HEK293 (cell line): Measurements from ENCODE around the gene RNF212.
A peak's percentile ranks its signal among the peaks of the same experiment; 100 is the strongest.

Source experiments
- CTCF ChIA-PET: fragments of 350-600 bp; formaldehyde crosslinking; extraction: SDS; loops from one replicate; lab custom pipeline; 2021; ENCODE audit warnings: antibody characterized with exemption; lab: Yijun Ruan, JAX
- POLR2A ChIA-PET: fragments of 300-600 bp; formaldehyde crosslinking; extraction: SDS; loops from one replicate; lab custom pipeline; 2020; ENCODE audit warnings: antibody characterized with exemption, inconsistent platforms; lab: Yijun Ruan, JAX
- H3K27ac ChIP-seq: fragments of 200-500 bp; sonication (Bioruptor generic); 2 replicates; pipeline ENCODE4 v1.5.1; 2014; ENCODE audit warnings: low read depth, low read length, control low read depth, inconsistent platforms; ENCODE audit errors: extremely low read depth
- H3K36me3 ChIP-seq, 2 experiments: fragments of 200-500 bp in 1 of 2; sonication (Bioruptor generic) in 1 of 2; 1 replicate in 1 of 2; 2 replicates in 1 of 2; pipeline ENCODE4 v1.5.1; 2014 to 2017; ENCODE audit warnings: inconsistent platforms in 2 of 2, low read length in 2 of 2; ENCODE audit not compliant: control insufficient read depth in 2 of 2, insufficient read depth in 1 of 2
- H3K4me1 ChIP-seq: fragments of 200-500 bp; sonication (Bioruptor generic); 2 replicates; pipeline ENCODE4 v1.5.1; 2014; ENCODE audit warnings: mild to moderate bottlenecking, low read length, inconsistent platforms; ENCODE audit not compliant: control insufficient read depth, insufficient read depth
- H3K4me3 ChIP-seq: 2 replicates; pipeline ENCODE4 v1.5.1; 2011; ENCODE audit warnings: low read depth, mild to moderate bottlenecking, control low read depth, low read length, moderate library complexity
- H3K9me3 ChIP-seq: fragments of 200-500 bp; sonication (Bioruptor generic); 2 replicates; pipeline ENCODE4 v1.5.1; 2014; ENCODE audit warnings: low read depth, low read length, inconsistent platforms; ENCODE audit not compliant: control insufficient read depth, insufficient read depth
- GLI4 ChIP-seq: fragments of 450-650 bp; formaldehyde crosslinking; IDR thresholded peaks from 2 replicates; pipeline ENCODE4 v1.5.1; 2016; ENCODE audit warnings: missing biosample characterization, missing genetic modification characterization
- GLIS2 ChIP-seq: fragments of 450-650 bp; formaldehyde crosslinking; IDR thresholded peaks from 2 replicates; pipeline ENCODE4 v1.5.1; 2016; ENCODE audit warnings: missing biosample characterization, missing genetic modification characterization
- KLF1 ChIP-seq: fragments of 450-650 bp; formaldehyde crosslinking; IDR thresholded peaks from 2 replicates; pipeline ENCODE4 v1.5.1; 2016; ENCODE audit warnings: missing biosample characterization, missing genetic modification characterization
- KLF8 ChIP-seq: fragments of 450-650 bp; formaldehyde crosslinking; IDR thresholded peaks from 2 replicates; pipeline ENCODE4 v1.5.1; 2016; ENCODE audit warnings: missing biosample characterization, missing genetic modification characterization
- MYNN ChIP-seq: fragments of 450-650 bp; formaldehyde crosslinking; IDR thresholded peaks from 2 replicates; pipeline ENCODE4 v1.5.1; 2016; ENCODE audit warnings: missing biosample characterization, missing genetic modification characterization, borderline replicate concordance
- OSR2 ChIP-seq: fragments of 450-650 bp; formaldehyde crosslinking; IDR thresholded peaks from 2 replicates; pipeline ENCODE4 v1.5.1; 2016; ENCODE audit warnings: missing biosample characterization, missing genetic modification characterization
- OVOL3 ChIP-seq: fragments of 450-650 bp; formaldehyde crosslinking; IDR thresholded peaks from 2 replicates; pipeline ENCODE4 v1.5.1; 2016; ENCODE audit warnings: missing biosample characterization, missing genetic modification characterization
- ZFP69B ChIP-seq: fragments of 450-650 bp; formaldehyde crosslinking; IDR thresholded peaks from 2 replicates; pipeline ENCODE4 v1.5.1; 2016; ENCODE audit warnings: missing biosample characterization, missing genetic modification characterization
- ZNF302 ChIP-seq: fragments of 450-650 bp; formaldehyde crosslinking; IDR thresholded peaks from 2 replicates; pipeline ENCODE4 v1.5.1; 2016; ENCODE audit warnings: missing biosample characterization, missing genetic modification characterization, low read depth
- ZNF311 ChIP-seq: fragments of 450-650 bp; formaldehyde crosslinking; IDR thresholded peaks from 2 replicates; pipeline ENCODE4 v1.5.1; 2017; ENCODE audit warnings: missing biosample characterization, missing genetic modification characterization, borderline replicate concordance
- ZNF529 ChIP-seq: fragments of 450-650 bp; formaldehyde crosslinking; IDR thresholded peaks from 2 replicates; pipeline ENCODE4 v1.5.1; 2017; ENCODE audit warnings: missing genetic modification characterization, missing biosample characterization; ENCODE audit not compliant: insufficient replicate concordance
- ZNF561 ChIP-seq: fragments of 450-650 bp; IDR thresholded peaks from 2 replicates; pipeline ENCODE4 v1.5.1; 2018; ENCODE audit warnings: missing biosample characterization, missing genetic modification characterization, borderline replicate concordance
- ZNF701 ChIP-seq: fragments of 450-650 bp; formaldehyde crosslinking; IDR thresholded peaks from 2 replicates; pipeline ENCODE4 v1.5.1; 2016; ENCODE audit warnings: missing biosample characterization, missing genetic modification characterization
- ZNF791 ChIP-seq: fragments of 450-650 bp; formaldehyde crosslinking; IDR thresholded peaks from 2 replicates; pipeline ENCODE4 v1.5.1; 2016; ENCODE audit warnings: missing biosample characterization, missing genetic modification characterization
- ZSCAN16 ChIP-seq: fragments of 450-650 bp; formaldehyde crosslinking; IDR thresholded peaks from 2 replicates; pipeline ENCODE4 v1.5.1; 2016; ENCODE audit warnings: missing biosample characterization, missing genetic modification characterization
- TF ChIP-seq, protein P1 (sequence below): fragments of 450-650 bp; formaldehyde crosslinking; IDR thresholded peaks from 2 replicates; pipeline ENCODE4 v1.5.1; 2016; ENCODE audit warnings: missing biosample characterization, missing genetic modification characterization
- TF ChIP-seq, protein P2 (sequence below): fragments of 450-650 bp; formaldehyde crosslinking; IDR thresholded peaks from 2 replicates; pipeline ENCODE4 v1.5.1; 2017; ENCODE audit warnings: missing biosample characterization, missing genetic modification characterization

RNF212 gene

DNA sequence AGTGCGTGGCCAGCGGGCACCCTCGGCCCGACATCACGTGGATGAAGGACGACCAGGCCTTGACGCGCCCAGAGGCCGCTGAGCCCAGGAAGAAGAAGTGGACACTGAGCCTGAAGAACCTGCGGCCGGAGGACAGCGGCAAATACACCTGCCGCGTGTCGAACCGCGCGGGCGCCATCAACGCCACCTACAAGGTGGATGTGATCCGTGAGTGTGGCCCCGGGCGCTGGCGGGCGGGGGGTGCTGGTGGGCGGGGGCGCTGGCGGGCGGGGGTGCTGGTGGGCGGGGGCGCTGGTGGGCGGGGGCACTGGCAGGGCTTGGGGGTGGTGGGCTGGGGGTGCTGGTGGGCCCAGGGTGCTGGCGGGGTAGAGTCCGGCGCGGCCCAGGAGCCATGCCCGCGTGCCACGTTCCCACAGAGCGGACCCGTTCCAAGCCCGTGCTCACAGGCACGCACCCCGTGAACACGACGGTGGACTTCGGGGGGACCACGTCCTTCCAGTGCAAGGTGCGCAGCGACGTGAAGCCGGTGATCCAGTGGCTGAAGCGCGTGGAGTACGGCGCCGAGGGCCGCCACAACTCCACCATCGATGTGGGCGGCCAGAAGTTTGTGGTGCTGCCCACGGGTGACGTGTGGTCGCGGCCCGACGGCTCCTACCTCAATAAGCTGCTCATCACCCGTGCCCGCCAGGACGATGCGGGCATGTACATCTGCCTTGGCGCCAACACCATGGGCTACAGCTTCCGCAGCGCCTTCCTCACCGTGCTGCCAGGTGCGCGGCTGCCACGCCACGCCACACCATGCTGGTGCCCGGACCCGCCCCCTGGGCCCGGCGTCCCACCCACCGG lies 89.2 kb downstream of the RNF212 start (continued):
- TF ChIP-seq, protein P1, sequence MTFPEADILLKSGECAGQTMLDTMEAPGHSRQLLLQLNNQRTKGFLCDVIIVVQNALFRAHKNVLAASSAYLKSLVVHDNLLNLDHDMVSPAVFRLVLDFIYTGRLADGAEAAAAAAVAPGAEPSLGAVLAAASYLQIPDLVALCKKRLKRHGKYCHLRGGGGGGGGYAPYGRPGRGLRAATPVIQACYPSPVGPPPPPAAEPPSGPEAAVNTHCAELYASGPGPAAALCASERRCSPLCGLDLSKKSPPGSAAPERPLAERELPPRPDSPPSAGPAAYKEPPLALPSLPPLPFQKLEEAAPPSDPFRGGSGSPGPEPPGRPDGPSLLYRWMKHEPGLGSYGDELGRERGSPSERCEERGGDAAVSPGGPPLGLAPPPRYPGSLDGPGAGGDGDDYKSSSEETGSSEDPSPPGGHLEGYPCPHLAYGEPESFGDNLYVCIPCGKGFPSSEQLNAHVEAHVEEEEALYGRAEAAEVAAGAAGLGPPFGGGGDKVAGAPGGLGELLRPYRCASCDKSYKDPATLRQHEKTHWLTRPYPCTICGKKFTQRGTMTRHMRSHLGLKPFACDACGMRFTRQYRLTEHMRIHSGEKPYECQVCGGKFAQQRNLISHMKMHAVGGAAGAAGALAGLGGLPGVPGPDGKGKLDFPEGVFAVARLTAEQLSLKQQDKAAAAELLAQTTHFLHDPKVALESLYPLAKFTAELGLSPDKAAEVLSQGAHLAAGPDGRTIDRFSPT, result no peak
- TF ChIP-seq ZNF302 (tag by site-specific recombination) (no peak), ZNF311 (tag by site-specific recombination) (no peak), ZFP69B (tag by site-specific recombination) (no peak), ZSCAN16 (tag by site-specific recombination) (no peak), ZNF701 (tag by site-specific recombination) (no peak)

DNA sequence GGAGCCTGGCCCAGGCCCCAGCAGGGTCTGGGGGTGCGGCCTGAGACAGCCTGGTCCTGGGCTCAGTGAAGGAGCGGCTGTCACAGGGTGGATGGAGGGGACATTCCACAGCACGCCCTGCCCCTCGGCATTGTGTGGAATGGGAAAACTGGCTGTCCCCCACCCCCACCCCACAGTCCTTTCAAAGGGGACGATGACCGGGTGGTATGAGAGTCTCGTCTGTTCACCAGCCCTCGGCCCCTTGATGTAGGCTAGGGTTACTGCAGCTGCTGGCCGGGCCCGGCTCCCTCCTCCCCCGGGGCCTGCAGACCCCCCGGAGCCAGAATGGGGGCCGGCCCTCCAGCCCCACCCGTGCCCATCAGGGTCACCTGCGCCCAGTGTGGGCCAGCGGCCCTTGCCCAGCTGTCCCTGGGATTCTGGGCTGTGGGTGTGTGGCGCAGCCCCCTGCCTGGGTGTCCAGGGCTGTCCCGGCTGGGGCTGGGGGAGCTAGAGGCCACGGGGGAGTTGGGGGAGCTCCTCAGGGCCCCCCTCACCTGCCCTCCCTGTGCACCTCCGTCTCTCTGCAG lies 90.2 kb downstream of the RNF212 start:
- H3K27ac ChIP-seq, result no peak overlapping the region
- H3K4me3 ChIP-seq, result no peak overlapping the region
- no peak for TF ChIP-seq GLI4
- 0 out of 2 replicates have a peak, but pooled peaks have one; percentile 25 for TF ChIP-seq GLIS2 (tag by site-specific recombination)
- peaks cover 0 to 21% of the 10 kb centered on the region in 2 experiments; a peak in 1 of 3 replicates for H3K36me3 ChIP-seq
- no peaks in the 10 kb centered on the region for H3K4me1 ChIP-seq
- POLR2A ChIA-PET, result no interaction called here
- CTCF ChIA-PET, result no interaction called here
- no peaks in the 10 kb centered on the region for H3K9me3 ChIP-seq

DNA sequence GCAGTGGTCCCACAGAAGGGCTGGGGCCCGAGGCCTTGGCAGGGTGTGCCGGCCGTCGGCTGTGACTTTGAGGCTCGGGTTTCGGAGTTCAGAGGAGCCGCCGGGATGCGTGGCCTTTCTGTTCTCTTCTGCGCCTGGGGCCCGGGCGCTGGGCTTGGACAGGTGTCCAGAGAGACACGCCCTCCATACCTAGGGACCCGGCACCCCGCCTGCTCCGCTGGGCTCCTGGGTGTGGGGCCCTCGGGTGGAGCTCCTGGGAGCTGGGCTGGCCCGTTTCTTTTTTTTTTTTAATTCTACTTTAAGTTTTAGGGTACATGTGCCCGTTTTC lies 90.7 kb downstream of the RNF212 start:
- TF ChIP-seq KLF1 (tag by site-specific recombination), result peak; percentile 92
- no peak for TF ChIP-seq KLF8
- Histone ChIP-seq H3K36me3 (peaks cover 0 to 21% of the 10 kb centered on the region in 2 experiments; a peak in 1 of 3 replicates), H3K9me3 (no peaks in the 10 kb centered on the region), H3K27ac (no peak overlapping the region), H3K4me1 (no peaks in the 10 kb centered on the region), H3K4me3 (no peak overlapping the region)
- POLR2A ChIA-PET, result no interaction called here
- CTCF ChIA-PET, result no interaction called here

DNA sequence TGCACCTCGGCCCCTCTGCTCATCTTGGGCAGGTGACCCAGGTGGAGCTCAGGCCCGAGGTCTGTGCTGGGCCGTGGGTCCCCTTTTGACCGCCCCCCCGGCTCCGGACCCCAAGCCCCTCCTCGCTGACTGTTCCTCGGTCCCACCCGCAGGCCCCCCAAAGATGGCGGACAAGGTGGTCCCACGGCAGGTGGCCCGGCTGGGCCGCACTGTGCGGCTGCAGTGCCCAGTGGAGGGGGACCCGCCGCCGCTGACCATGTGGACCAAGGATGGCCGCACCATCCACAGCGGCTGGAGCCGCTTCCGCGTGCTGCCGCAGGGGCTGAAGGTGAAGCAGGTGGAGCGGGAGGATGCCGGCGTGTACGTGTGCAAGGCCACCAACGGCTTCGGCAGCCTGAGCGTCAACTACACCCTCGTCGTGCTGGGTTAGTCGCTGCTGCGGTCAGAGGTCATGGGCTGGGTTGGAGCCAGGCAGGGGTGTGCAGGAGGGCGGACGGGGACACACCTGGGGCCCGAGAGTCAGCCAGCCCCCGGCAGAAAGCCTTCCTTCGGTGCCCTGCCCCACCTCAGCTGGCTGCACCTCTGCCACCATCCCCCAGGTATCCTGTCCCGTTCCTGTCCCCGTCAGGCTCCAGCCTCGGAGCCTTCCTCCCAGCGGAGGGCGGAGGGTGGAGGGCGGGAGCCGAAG lies 91.2 kb downstream of the RNF212 start:
- no peaks in the 10 kb centered on the region for H3K9me3 ChIP-seq
- H3K27ac ChIP-seq, result no peak overlapping the region
- ChIA-PET CTCF (no interaction called here), POLR2A (no interaction called here)
- no peaks in the 10 kb centered on the region for H3K4me1 ChIP-seq
- H3K4me3 ChIP-seq, result no peak overlapping the region
- H3K36me3 ChIP-seq, result peaks cover 0 to 21% of the 10 kb centered on the region in 2 experiments; a peak in 1 of 3 replicates
- TF ChIP-seq ZNF529 (tag by site-specific recombination) (no peak), ZNF561 (no peak), OVOL3 (no peak), ZNF791 (tag by site-specific recombination) (no peak), OSR2 (tag by site-specific recombination) (no peak), MYNN (no peak)
- TF ChIP-seq, protein P2, sequence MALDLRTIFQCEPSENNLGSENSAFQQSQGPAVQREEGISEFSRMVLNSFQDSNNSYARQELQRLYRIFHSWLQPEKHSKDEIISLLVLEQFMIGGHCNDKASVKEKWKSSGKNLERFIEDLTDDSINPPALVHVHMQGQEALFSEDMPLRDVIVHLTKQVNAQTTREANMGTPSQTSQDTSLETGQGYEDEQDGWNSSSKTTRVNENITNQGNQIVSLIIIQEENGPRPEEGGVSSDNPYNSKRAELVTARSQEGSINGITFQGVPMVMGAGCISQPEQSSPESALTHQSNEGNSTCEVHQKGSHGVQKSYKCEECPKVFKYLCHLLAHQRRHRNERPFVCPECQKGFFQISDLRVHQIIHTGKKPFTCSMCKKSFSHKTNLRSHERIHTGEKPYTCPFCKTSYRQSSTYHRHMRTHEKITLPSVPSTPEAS (tag by site-specific recombination), result no peak
